H54 (cell line): Measurements from ENCODE around the gene OR51A4.
"Not testable (repeated sequence)": the region's sequence is repeated elsewhere in the genome, so short reads cannot be mapped to it uniquely, and the experiment has no call there.

Source experiments
- DNase-seq: peaks from one replicate; pipeline ENCODE4 v3.0.0; 2011; ENCODE audit warnings: low spot score, mixed read lengths; ENCODE audit not compliant: insufficient read length
- FAIRE-seq: peaks from 3 replicates; lab custom pipeline; 2011; peaks lifted over from hg19 to GRCh38; lab: Jason Lieb, UNC
- POLR2A ChIP-seq: IDR thresholded peaks from 2 replicates; pipeline ENCODE4 v1.6.1; 2011; ENCODE audit warnings: low read depth, mild to moderate bottlenecking, low read length

OR51A4 gene, protein sequence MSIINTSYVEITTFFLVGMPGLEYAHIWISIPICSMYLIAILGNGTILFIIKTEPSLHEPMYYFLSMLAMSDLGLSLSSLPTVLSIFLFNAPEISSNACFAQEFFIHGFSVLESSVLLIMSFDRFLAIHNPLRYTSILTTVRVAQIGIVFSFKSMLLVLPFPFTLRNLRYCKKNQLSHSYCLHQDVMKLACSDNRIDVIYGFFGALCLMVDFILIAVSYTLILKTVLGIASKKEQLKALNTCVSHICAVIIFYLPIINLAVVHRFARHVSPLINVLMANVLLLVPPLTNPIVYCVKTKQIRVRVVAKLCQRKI

DNA sequence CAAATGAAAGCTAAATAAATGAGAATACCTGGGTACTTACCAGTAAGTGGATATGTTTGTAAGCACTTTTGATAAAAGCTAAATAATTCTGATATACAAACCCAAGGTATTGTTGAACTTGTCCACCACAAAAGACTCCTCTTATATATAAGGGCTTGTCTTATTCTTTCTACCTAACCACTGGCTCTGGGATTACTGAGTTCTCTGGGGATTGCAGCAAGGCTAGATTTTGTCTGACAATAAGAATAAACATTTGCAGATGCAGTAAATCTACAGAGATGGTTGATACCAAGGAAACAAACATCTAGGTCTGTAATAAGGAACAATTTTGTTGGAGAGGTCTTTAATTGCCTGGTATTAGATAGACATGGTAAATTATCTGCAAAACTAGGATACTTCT is at the start of gene OR51A4:
Gene OR51A4 (minus strand): TSS at position 101 of the 400 bp plus-strand sequence. CDS start 505 bp downstream, outside the sequence.
- FAIRE-seq (no peak), DNase-seq (no peak)
- TF ChIP-seq POLR2A = no peak

DNA sequence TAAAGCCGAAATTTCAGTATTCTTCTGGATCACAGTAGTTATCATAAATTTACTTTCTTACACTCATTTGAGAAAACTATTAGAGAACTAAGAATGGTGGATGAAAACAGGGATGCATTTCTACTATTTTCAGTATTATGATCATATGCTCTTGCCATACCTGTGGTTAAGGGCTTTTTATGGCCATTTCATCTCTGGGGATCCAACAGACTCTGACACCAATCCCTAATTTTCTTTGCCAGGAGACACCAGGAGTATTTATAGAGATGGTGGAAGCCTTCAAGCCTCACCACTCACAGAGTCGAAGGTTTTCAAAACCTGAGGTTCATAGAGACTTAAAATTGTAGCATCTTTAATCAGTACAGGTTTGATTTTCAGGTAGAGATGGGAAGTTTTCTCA is 47.1 kb upstream of the OR51A4 start, which contains the start of gene OR51L1:
Gene OR51L1 (plus strand): TSS at position 301 of the 400 bp plus-strand sequence. CDS start 4,132 bp downstream, outside the sequence.
- TF ChIP-seq POLR2A = no peak
- DNase-seq = no peak
- FAIRE-seq = no peak

GRCh38 chr11:4991060-4991459 is 43.7 kb upstream of the OR51A4 start:
- no peak for TF ChIP-seq POLR2A
- DNase-seq (no peak), FAIRE-seq (no peak)

- FAIRE-seq (no peak), DNase-seq (no peak)
- TF ChIP-seq POLR2A = no peak
Measured at GRCh38 chr11:4983841-4984240, 36.4 kb upstream of the OR51A4 start.

- TF ChIP-seq POLR2A = no peak
- DNase-seq (no peak), FAIRE-seq (no peak)
Measured at GRCh38 chr11:4982678-4983077, 35.3 kb upstream of the OR51A4 start.

DNA sequence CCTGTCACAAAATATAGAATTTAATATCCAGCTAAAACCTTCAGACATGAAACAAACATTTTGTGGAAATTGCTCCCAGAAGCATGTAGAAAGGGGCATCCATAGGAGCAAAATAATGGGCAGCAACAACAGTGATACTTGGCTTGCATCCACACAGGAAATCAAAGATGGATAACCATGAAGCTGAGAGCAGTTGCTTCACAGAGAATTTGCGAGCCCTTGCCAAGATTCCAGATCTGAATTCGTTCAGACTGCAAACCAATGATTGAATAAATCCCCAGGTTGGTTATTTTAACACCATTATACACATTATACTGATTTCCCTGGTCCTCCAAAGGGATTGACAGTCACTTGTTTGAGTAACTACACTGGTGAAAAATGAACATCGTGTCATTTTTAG is 31.6 kb upstream of the OR51A4 start:
- no peak for TF ChIP-seq POLR2A
- FAIRE-seq = no peak
- no peak for DNase-seq

GRCh38 chr11:4975436-4975835 is 28.0 kb upstream of the OR51A4 start:
- no peak for FAIRE-seq
- no peak for TF ChIP-seq POLR2A

GRCh38 chr11:4962816-4963215 is 15.4 kb upstream of the OR51A4 start:
- FAIRE-seq = no peak
- no peak for DNase-seq
- no peak for TF ChIP-seq POLR2A

More at GRCh38 chr11:4975436-4975835, 28.0 kb upstream of the OR51A4 start:
- no peak for DNase-seq

DNA sequence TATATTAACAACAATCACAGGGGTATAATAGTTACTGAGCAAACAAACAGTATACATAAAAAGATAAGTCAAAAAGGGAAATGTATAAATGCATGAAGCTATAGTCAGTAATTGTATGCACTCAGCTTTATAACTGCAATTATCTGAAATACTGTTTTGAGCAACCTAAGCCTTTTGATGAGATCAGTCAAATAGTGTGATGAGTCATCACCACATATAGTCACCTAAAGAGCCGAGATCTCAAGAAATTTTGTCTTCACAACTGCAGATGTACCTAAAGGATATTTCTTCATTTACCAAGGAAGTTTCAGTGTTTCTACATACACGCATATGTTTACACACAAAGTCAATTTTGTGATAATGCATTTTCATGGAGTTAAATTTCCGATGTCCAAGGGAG is 13.5 kb upstream of the OR51A4 start:
- FAIRE-seq (peak; percentile 41), DNase-seq (no peak)
- TF ChIP-seq POLR2A = no peak

DNA sequence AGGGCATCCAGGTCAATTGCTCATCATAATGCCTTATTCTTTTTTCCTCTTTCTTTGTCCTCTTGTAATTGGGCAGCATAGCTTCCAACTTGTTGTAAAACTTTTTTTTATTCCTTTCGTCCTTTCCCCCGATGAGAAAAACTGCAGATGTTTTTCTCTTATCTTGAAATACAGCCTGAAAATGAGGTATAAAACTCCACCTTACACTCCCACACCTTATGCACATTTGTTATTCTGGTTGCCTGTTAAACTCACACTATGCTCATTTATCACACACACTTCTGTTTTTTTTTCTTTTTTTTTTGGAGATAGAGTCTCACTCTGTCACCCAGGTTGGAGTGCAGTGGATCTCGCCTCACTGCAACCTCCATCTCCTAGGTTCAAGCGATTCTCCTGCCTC is 10.0 kb upstream of the OR51A4 start:
- FAIRE-seq (no peak), DNase-seq (no peak)
- no peak for TF ChIP-seq POLR2A

GRCh38 chr11:4955613-4956012 is 8.2 kb upstream of the OR51A4 start, which contains the start of gene OR51A2:
Gene OR51A2, minus strand, starts transcription at chr11:4955713. Its CDS starts 0 bp downstream, at chr11:4955713.
- FAIRE-seq = not testable (repeated sequence)

GRCh38 chr11:4936745-4937144 is 10.7 kb downstream of the OR51A4 start:
- TF ChIP-seq POLR2A = no peak
- DNase-seq (no peak), FAIRE-seq (no peak)

More at GRCh38 chr11:4955613-4956012, 8.2 kb upstream of the OR51A4 start, which contains the start of gene OR51A2:
- not testable (repeated sequence) for DNase-seq

GRCh38 chr11:4932751-4933150 is 14.7 kb downstream of the OR51A4 start:
- FAIRE-seq = no peak
- no peak for DNase-seq
- TF ChIP-seq POLR2A = no peak

- no peak for TF ChIP-seq POLR2A
- DNase-seq (no peak), FAIRE-seq (no peak)
Measured at GRCh38 chr11:4926608-4927007, 20.8 kb downstream of the OR51A4 start.

- FAIRE-seq = no peak
- DNase-seq = no peak
- no peak for TF ChIP-seq POLR2A
Measured at GRCh38 chr11:4924239-4924638, 23.2 kb downstream of the OR51A4 start, which contains the start of gene OR51G1. Gene OR51G1, minus strand, starts transcription at chr11:4924339. Its CDS starts 0 bp downstream, at chr11:4924339.
